HCT116 (cell line): Measurements from ENCODE around the gene NCAPD3.

Experiments used
- CEBPB ChIP-seq: IDR thresholded peaks from 2 replicates; pipeline ENCODE4 v1.6.1; 2012; ENCODE audit warnings: low read depth
- EZH2 ChIP-seq: fragments of 200-600 bp; sonication (generic); IDR thresholded peaks from 2 replicates; pipeline ENCODE4 v1.6.1; 2017; ENCODE audit warnings: antibody characterized with exemption, mixed run types
- POLR2A ChIP-seq: IDR thresholded peaks from 2 replicates; pipeline ENCODE4 v1.7.0; 2011; ENCODE audit warnings: borderline replicate concordance; ENCODE audit not compliant: insufficient read depth, insufficient read length; ENCODE audit errors: extremely low read depth
- POLR2AphosphoS5 ChIP-seq: IDR thresholded peaks from 2 replicates; pipeline ENCODE4 v1.6.1; 2011; ENCODE audit warnings: mild to moderate bottlenecking, low read depth, low read length, moderate library complexity
- SIN3A ChIP-seq: IDR thresholded peaks from 2 replicates; pipeline ENCODE4 v1.6.1; 2012; ENCODE audit warnings: low read depth
- SRF ChIP-seq: IDR thresholded peaks from 2 replicates; pipeline ENCODE4 v1.6.1; 2012; ENCODE audit warnings: low read depth
- TCF7L2 ChIP-seq: IDR thresholded peaks from 2 replicates; pipeline ENCODE4 v1.7.0; 2011; ENCODE audit warnings: borderline replicate concordance, inconsistent platforms; ENCODE audit not compliant: insufficient read depth, insufficient read length; ENCODE audit errors: extremely low read depth
- TF ChIP-seq, protein P1 (sequence below): IDR thresholded peaks from 2 replicates; pipeline ENCODE4 v1.6.1; 2012
- TF ChIP-seq, protein P2 (sequence below), 3 experiments: fragments of 200-600 bp in 1 of 3; sonication (generic) in 1 of 3; IDR thresholded peaks in 2 of 3; conservative IDR thresholded peaks in 1 of 3; 2 replicates each; pipeline ENCODE4 v1.5.1; 2012 to 2017; ENCODE audit warnings: low read depth in 2 of 3, low read length in 2 of 3, antibody characterized with exemption in 1 of 3, borderline replicate concordance in 1 of 3, control low read depth in 1 of 3, mild to moderate bottlenecking in 1 of 3, mixed read lengths in 1 of 3, mixed run types in 1 of 3, moderate library complexity in 1 of 3; ENCODE audit not compliant: insufficient read depth in 1 of 3
- TF ChIP-seq, protein P3 (sequence below): IDR thresholded peaks from 2 replicates; pipeline ENCODE4 v1.6.1; 2012; ENCODE audit warnings: low read depth

DNA sequence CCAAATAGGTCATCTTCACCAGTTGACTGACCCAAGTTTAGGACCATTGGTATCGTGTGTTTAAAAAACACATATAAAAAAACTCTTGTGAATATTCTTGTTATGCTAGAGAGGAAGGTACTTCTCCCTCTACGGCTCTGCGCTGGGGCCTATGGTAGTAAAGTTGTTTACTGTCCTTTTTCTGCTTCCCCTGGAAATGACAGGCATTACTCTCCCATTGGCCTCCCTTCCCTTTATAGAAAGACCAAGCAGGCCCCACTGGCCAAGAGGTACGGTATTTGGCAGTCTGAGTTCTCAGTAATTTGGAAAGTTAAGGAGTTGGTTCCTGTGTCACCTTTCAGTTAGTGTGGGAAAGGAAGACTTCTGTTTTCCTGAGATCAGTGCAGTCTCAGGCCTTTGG, 22.9 kb upstream of the NCAPD3 start:
- TF ChIP-seq, protein P1, sequence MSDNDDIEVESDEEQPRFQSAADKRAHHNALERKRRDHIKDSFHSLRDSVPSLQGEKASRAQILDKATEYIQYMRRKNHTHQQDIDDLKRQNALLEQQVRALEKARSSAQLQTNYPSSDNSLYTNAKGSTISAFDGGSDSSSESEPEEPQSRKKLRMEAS = no peak
- TF ChIP-seq, protein P2, sequence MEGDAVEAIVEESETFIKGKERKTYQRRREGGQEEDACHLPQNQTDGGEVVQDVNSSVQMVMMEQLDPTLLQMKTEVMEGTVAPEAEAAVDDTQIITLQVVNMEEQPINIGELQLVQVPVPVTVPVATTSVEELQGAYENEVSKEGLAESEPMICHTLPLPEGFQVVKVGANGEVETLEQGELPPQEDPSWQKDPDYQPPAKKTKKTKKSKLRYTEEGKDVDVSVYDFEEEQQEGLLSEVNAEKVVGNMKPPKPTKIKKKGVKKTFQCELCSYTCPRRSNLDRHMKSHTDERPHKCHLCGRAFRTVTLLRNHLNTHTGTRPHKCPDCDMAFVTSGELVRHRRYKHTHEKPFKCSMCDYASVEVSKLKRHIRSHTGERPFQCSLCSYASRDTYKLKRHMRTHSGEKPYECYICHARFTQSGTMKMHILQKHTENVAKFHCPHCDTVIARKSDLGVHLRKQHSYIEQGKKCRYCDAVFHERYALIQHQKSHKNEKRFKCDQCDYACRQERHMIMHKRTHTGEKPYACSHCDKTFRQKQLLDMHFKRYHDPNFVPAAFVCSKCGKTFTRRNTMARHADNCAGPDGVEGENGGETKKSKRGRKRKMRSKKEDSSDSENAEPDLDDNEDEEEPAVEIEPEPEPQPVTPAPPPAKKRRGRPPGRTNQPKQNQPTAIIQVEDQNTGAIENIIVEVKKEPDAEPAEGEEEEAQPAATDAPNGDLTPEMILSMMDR (IDR thresholded peaks at IDR 0.05 in 2 of 3, conservative IDR thresholded peaks at IDR 0.05 in 1 of 3; ENCODE audit: borderline replicate concordance in 1 of 3, insufficient read depth in 1 of 3, low read depth in 2 of 3, low read length in 2 of 3) = no peak
- no peak for TF ChIP-seq SRF
- TF ChIP-seq POLR2A = no peak
- no peak for TF ChIP-seq TCF7L2
- no peak for TF ChIP-seq SIN3A
- no peak for TF ChIP-seq CEBPB
- TF ChIP-seq POLR2AphosphoS5 = no peak
- no peak for TF ChIP-seq EZH2
- TF ChIP-seq, protein P3, sequence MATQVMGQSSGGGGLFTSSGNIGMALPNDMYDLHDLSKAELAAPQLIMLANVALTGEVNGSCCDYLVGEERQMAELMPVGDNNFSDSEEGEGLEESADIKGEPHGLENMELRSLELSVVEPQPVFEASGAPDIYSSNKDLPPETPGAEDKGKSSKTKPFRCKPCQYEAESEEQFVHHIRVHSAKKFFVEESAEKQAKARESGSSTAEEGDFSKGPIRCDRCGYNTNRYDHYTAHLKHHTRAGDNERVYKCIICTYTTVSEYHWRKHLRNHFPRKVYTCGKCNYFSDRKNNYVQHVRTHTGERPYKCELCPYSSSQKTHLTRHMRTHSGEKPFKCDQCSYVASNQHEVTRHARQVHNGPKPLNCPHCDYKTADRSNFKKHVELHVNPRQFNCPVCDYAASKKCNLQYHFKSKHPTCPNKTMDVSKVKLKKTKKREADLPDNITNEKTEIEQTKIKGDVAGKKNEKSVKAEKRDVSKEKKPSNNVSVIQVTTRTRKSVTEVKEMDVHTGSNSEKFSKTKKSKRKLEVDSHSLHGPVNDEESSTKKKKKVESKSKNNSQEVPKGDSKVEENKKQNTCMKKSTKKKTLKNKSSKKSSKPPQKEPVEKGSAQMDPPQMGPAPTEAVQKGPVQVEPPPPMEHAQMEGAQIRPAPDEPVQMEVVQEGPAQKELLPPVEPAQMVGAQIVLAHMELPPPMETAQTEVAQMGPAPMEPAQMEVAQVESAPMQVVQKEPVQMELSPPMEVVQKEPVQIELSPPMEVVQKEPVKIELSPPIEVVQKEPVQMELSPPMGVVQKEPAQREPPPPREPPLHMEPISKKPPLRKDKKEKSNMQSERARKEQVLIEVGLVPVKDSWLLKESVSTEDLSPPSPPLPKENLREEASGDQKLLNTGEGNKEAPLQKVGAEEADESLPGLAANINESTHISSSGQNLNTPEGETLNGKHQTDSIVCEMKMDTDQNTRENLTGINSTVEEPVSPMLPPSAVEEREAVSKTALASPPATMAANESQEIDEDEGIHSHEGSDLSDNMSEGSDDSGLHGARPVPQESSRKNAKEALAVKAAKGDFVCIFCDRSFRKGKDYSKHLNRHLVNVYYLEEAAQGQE = no peak
